Measurements from ENCODE around the gene EVA1A. TPM values are rescaled to one million over a fixed set of nuclear protein-coding genes. Genes with fewer than 3 reads are reported as not detected.

The EVA1A gene
- total RNA-seq, 1 experiment from 2014 or later: 0.68 TPM

DNA sequence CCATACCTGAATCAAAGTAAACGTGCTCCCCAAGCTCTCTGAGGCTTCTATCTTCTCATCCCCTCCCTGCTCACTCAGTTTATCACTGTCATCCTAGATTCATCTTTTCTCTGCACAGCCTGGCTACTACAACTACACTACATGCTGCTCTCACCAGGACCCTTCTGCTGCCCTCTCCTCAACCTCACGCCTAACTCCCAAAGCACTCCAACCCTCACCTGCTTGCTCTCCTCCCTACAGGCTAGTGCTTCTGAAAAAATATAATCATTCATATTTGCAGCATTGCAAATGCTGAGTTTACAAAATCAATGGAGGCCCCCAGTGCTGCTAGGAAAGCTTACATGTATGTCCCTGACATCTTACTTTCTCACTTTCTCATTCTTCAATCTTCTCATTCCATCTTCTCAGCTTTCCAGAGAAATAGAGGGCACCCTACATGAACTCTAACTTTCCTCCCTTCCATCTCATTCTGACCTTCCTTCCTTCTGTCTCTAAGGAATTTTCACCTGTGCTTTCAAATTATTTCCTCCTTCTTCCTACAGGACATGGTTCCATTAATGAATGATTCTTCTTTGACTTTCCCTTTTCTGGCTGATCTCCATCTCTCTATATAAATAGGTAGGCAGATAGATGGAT lies 36.3 kb downstream of the EVA1A start:
- Mint-ChIP-seq H3K36me3 (ENCODE audit: insufficient read depth in 1 of 3, low read depth in 3 of 3) (no peaks in the 10 kb centered on the region), H3K4me1 (peaks cover 15 to 17% of the 10 kb centered on the region in 2 experiments), H3K9me3 (no peaks in the 10 kb centered on the region), H3K4me3 (no peak overlapping the region), H3K27ac (no peak overlapping the region), H3K27me3 (ENCODE audit: low read depth) (no peaks in the 10 kb centered on the region; the same call in 1 of the 2 replicates)
- H3K14ac ChIP-seq (ENCODE audit: insufficient read depth, low read length): no peak overlapping the region
- H3K23ac ChIP-seq (ENCODE audit: insufficient read length, low read depth, low read length): no peak overlapping the region
- WGBS (ENCODE audit: extremely low coverage, insufficient read length, low lambda C conversion rate): no CpG with 5 or more reads among the region's 2 CpGs
- H2BK5ac ChIP-seq (ENCODE audit: insufficient read length, low read length): no peak overlapping the region
- no peak overlapping the region for H2BK20ac ChIP-seq (ENCODE audit: low read depth, low read length, poor library complexity, severe bottlenecking)
- H2AK5ac ChIP-seq (ENCODE audit: insufficient read length, low read length): no peak overlapping the region
- no peak overlapping the region for H4K91ac ChIP-seq (ENCODE audit: insufficient read length, low read depth, low read length)
- H2AFZ ChIP-seq (ENCODE audit: low read length): no peak overlapping the region
- H4K5ac ChIP-seq (ENCODE audit: insufficient read length, low read depth, low read length): no peak overlapping the region
- no peak overlapping the region for H2BK12ac ChIP-seq (ENCODE audit: insufficient read length, low read depth, low read length)
- no peaks in the 10 kb centered on the region for H3K79me2 ChIP-seq (ENCODE audit: insufficient read depth, low read length)
- H3K18ac ChIP-seq (ENCODE audit: insufficient read length, low read depth, low read length): no peak overlapping the region
- H2BK120ac ChIP-seq (ENCODE audit: low read depth, low read length, poor library complexity, severe bottlenecking): no peak overlapping the region
- H3T11ph ChIP-seq (ENCODE audit: low read length): no peak overlapping the region
- H3K9me3 ChIP-seq (ENCODE audit: control insufficient read depth, low read depth, low read length): no peaks in the 10 kb centered on the region
- H3K27ac ChIP-seq (ENCODE audit: insufficient read length, low read depth, low read length): no peak overlapping the region
- no peaks in the 10 kb centered on the region for H3K4me1 ChIP-seq (ENCODE audit: insufficient read depth, low read length)
- H3K4me2 ChIP-seq (ENCODE audit: insufficient read depth, insufficient read length, low read length): no peak overlapping the region
- H4K8ac ChIP-seq (replicated peaks; ENCODE audit: insufficient read length, low read depth, low read length): no peak overlapping the region
- no peak overlapping the region for H3K4ac ChIP-seq (ENCODE audit: low read depth, low read length)
- no peaks in the 10 kb centered on the region for H4K20me1 ChIP-seq (ENCODE audit: control insufficient read depth, insufficient read depth, insufficient read length)
- H2BK15ac ChIP-seq (ENCODE audit: low read depth, low read length): no peak overlapping the region
- H3K27me3 ChIP-seq (ENCODE audit: insufficient read depth, low read length): no peaks in the 10 kb centered on the region
- DNase-seq: no peak
- H3K9ac ChIP-seq (ENCODE audit: extremely low read depth, insufficient read length, low read length): no peak overlapping the region
- H3K23me2 ChIP-seq (ENCODE audit: insufficient read length, low read depth, low read length, poor library complexity, severe bottlenecking): no peaks in the 10 kb centered on the region
- no peak overlapping the region for H3K56ac ChIP-seq (ENCODE audit: insufficient read length, low read depth, low read length)
- no peaks in the 10 kb centered on the region for H3K79me1 ChIP-seq (ENCODE audit: insufficient read depth, low read depth, low read length, poor library complexity, severe bottlenecking)
- TF ChIP-seq, protein P1, sequence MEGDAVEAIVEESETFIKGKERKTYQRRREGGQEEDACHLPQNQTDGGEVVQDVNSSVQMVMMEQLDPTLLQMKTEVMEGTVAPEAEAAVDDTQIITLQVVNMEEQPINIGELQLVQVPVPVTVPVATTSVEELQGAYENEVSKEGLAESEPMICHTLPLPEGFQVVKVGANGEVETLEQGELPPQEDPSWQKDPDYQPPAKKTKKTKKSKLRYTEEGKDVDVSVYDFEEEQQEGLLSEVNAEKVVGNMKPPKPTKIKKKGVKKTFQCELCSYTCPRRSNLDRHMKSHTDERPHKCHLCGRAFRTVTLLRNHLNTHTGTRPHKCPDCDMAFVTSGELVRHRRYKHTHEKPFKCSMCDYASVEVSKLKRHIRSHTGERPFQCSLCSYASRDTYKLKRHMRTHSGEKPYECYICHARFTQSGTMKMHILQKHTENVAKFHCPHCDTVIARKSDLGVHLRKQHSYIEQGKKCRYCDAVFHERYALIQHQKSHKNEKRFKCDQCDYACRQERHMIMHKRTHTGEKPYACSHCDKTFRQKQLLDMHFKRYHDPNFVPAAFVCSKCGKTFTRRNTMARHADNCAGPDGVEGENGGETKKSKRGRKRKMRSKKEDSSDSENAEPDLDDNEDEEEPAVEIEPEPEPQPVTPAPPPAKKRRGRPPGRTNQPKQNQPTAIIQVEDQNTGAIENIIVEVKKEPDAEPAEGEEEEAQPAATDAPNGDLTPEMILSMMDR (conservative IDR thresholded peaks at IDR 0.05): no peak

Data from H9 (cell line).